Caco-2 (cell line): ENCODE measurements around the gene CSF1. TPM values are rescaled to one million over a fixed set of nuclear protein-coding genes. Genes with fewer than 3 reads are reported as not detected.

ENCODE experiments used
- BruUV-seq: library from RNA; stranded (reverse); fragments of 400-500 nt; replicated peaks from 2 replicates; lab custom pipeline; 2021; lab: Mats Ljungman, UMichigan
- CTCF ChIA-PET: fragments of 300-600 bp; sonication (Branson Sonifier 250); formaldehyde crosslinking; loops from one replicate; lab custom pipeline; 2022; ENCODE audit warnings: antibody characterized with exemption; lab: Charles Lee
- POLR2A ChIA-PET: fragments of 300-600 bp; sonication (Branson Sonifier 250); formaldehyde crosslinking; loops from one replicate; lab custom pipeline; 2022; ENCODE audit warnings: antibody characterized with exemption; lab: Charles Lee
- DNase-seq, 2 experiments: peaks; one replicate each; pipeline versions ENCODE4 v3.0.0 to v3.0.0-alpha.2; 2020 to 2022
- H3K27me3 ChIP-seq: replicated peaks from 2 replicates; pipeline ENCODE4 v1.6.0; 2011; ENCODE audit warnings: low read length; ENCODE audit not compliant: control insufficient read depth, insufficient read depth
- H3K36me3 ChIP-seq: 2 replicates; pipeline ENCODE4 v1.5.1; 2011; ENCODE audit warnings: low read length; ENCODE audit not compliant: control insufficient read depth, insufficient read depth
- H3K4me1 ChIP-seq: fragments of 250-450 bp; sonication (Bioruptor Pico); 2 replicates; pipeline ENCODE4 v1.5.1; 2020; ENCODE audit warnings: mild to moderate bottlenecking
- H3K4me3 ChIP-seq: 2 replicates; pipeline ENCODE4 v1.5.1; 2011; ENCODE audit warnings: low read depth, mild to moderate bottlenecking, control low read depth, low read length
- H3K9me3 ChIP-seq: fragments of 250-450 bp; sonication (Bioruptor Pico); 2 replicates; pipeline ENCODE4 v1.5.1; 2020; ENCODE audit warnings: mild to moderate bottlenecking, moderate library complexity
- H3K27ac Mint-ChIP-seq: one replicate; pipeline ENCODE4 v1.8.0; 2022; ENCODE audit warnings: mixed read lengths; ENCODE audit not compliant: unreplicated experiment
- H3K27me3 Mint-ChIP-seq: one replicate; pipeline ENCODE4 v1.8.0; 2022; ENCODE audit warnings: mixed read lengths; ENCODE audit not compliant: insufficient read depth, unreplicated experiment
- H3K36me3 Mint-ChIP-seq: one replicate; pipeline ENCODE4 v1.8.0; 2022; ENCODE audit warnings: mild to moderate bottlenecking, mixed read lengths; ENCODE audit not compliant: insufficient read depth, unreplicated experiment
- H3K4me1 Mint-ChIP-seq: one replicate; pipeline ENCODE4 v1.8.0; 2022; ENCODE audit warnings: low read depth, mixed read lengths; ENCODE audit not compliant: unreplicated experiment
- H3K4me3 Mint-ChIP-seq: one replicate; pipeline ENCODE4 v1.8.0; 2022; ENCODE audit warnings: mild to moderate bottlenecking, moderate library complexity, mixed read lengths; ENCODE audit not compliant: unreplicated experiment
- H3K9me3 Mint-ChIP-seq: one replicate; pipeline ENCODE4 v1.8.0; 2022; ENCODE audit warnings: mixed read lengths; ENCODE audit not compliant: unreplicated experiment
- CTCF ChIP-seq, 2 experiments: fragments of 200-600 bp in 1 of 2; IDR thresholded peaks; 1 replicate in 1 of 2; 2 replicates in 1 of 2; pipeline versions ENCODE4 v1.5.1 to v1.8.0; 2011 to 2022; ENCODE audit warnings: antibody characterized with exemption in 1 of 2, control low read depth in 1 of 2, inconsistent platforms in 1 of 2, low read depth in 1 of 2, low read length in 1 of 2, mild to moderate bottlenecking in 1 of 2, moderate library complexity in 1 of 2; ENCODE audit not compliant: insufficient read depth in 1 of 2, severe bottlenecking in 1 of 2, unreplicated experiment in 1 of 2
- intact Hi-C: fragments of 100-400 bp; cut with micrococcal nuclease; formaldehyde crosslinking; loops from one replicate; pipeline ENCODE4 v1.10.0; 2022; ENCODE audit not compliant: unreplicated experiment
- total RNA-seq: library from RNA; stranded (reverse); gene quantifications from 2 replicates; pipeline ENCODE4 v1.2.3, GENCODE V29; 2022

CSF1 gene
- total RNA-seq, 1 experiment from 2014 or later, result 3.9 TPM

GRCh38 chr1:109864047-109864822 is 46.4 kb upstream of the CSF1 start:
- H3K27me3 ChIP-seq, result no peaks in the 10 kb centered on the region
- H3K9me3 ChIP-seq, result no peaks in the 10 kb centered on the region
- POLR2A ChIA-PET, result no interaction called here
- intact Hi-C loops, result no loop called here
- no peak overlapping the region for H3K4me3 ChIP-seq
- no TSS peak for BruUV-seq
- no peak for TF ChIP-seq CTCF (IDR thresholded peaks at IDR 0.05; ENCODE audit: insufficient read depth in 1 of 2, low read depth in 1 of 2, low read length in 1 of 2, severe bottlenecking in 1 of 2, unreplicated experiment in 1 of 2)
- Mint-ChIP-seq H3K27me3 (no peaks in the 10 kb centered on the region), H3K4me3 (no peak overlapping the region), H3K4me1 (no peaks in the 10 kb centered on the region), H3K27ac (no peak overlapping the region), H3K9me3 (no peaks in the 10 kb centered on the region), H3K36me3 (no peaks in the 10 kb centered on the region)
- CTCF ChIA-PET, result no interaction called here
- DNase-seq, result no peak
- H3K4me1 ChIP-seq, result no peaks in the 10 kb centered on the region
- H3K36me3 ChIP-seq, result no peaks in the 10 kb centered on the region

GRCh38 chr1:109864930-109865612 is 45.6 kb upstream of the CSF1 start:
- Mint-ChIP-seq H3K36me3 (no peaks in the 10 kb centered on the region), H3K4me3 (no peak overlapping the region), H3K4me1 (no peaks in the 10 kb centered on the region), H3K9me3 (no peaks in the 10 kb centered on the region), H3K27me3 (no peaks in the 10 kb centered on the region), H3K27ac (no peak overlapping the region)
- Histone ChIP-seq H3K36me3 (no peaks in the 10 kb centered on the region), H3K4me3 (no peak overlapping the region), H3K27me3 (no peaks in the 10 kb centered on the region), H3K9me3 (no peaks in the 10 kb centered on the region), H3K4me1 (no peaks in the 10 kb centered on the region)
- BruUV-seq, result no TSS peak
- ChIA-PET POLR2A (no interaction called here), CTCF (no interaction called here)
- intact Hi-C loops, result no loop called here
- DNase-seq, result no peak
- TF ChIP-seq CTCF (IDR thresholded peaks at IDR 0.05; ENCODE audit: insufficient read depth in 1 of 2, low read depth in 1 of 2, low read length in 1 of 2, severe bottlenecking in 1 of 2, unreplicated experiment in 1 of 2), result no peak

GRCh38 chr1:109866071-109866470 is 44.6 kb upstream of the CSF1 start:
- Mint-ChIP-seq H3K9me3 (no peaks in the 10 kb centered on the region), H3K36me3 (no peaks in the 10 kb centered on the region), H3K4me3 (no peak overlapping the region), H3K4me1 (no peaks in the 10 kb centered on the region), H3K27ac (no peak overlapping the region), H3K27me3 (no peaks in the 10 kb centered on the region)
- Histone ChIP-seq H3K27me3 (no peaks in the 10 kb centered on the region), H3K4me1 (no peaks in the 10 kb centered on the region), H3K4me3 (no peak overlapping the region), H3K9me3 (no peaks in the 10 kb centered on the region), H3K36me3 (no peaks in the 10 kb centered on the region)
- POLR2A ChIA-PET, result no interaction called here
- no peak for TF ChIP-seq CTCF (IDR thresholded peaks at IDR 0.05; ENCODE audit: insufficient read depth in 1 of 2, low read depth in 1 of 2, low read length in 1 of 2, severe bottlenecking in 1 of 2, unreplicated experiment in 1 of 2)
- no TSS peak for BruUV-seq
- CTCF ChIA-PET, result no interaction called here
- intact Hi-C loops, result no loop called here
- no peak for DNase-seq
